K562 (cell line): ENCODE data around the gene FCAR. TPM values are rescaled to one million over a fixed set of nuclear protein-coding genes. Genes with fewer than 3 reads are reported as not detected.
A peak's percentile ranks its signal among the peaks of the same experiment; 100 is the strongest.

Source experiments
- BRF1 ChIP-seq: IDR thresholded peaks from 3 replicates; pipeline ENCODE4 v1.6.1; 2011; ENCODE audit warnings: borderline replicate concordance, mild to moderate bottlenecking; ENCODE audit not compliant: insufficient read length; ENCODE audit errors: extremely low read depth
- CHD4 ChIP-seq: fragments of 200-600 bp; sonication (generic); IDR thresholded peaks from 3 replicates; pipeline ENCODE4 v1.6.1; 2012; ENCODE audit warnings: low read depth, mild to moderate bottlenecking, mixed read lengths, low read length, inconsistent platforms; ENCODE audit not compliant: insufficient read depth, insufficient replicate concordance, poor library complexity, severe bottlenecking
- CTCF ChIP-seq, 3 experiments: IDR thresholded peaks in 2 of 3; conservative IDR thresholded peaks in 1 of 3; 2 replicates each; pipeline ENCODE4 v1.5.1; 2011 to 2012; ENCODE audit warnings: low read length in 3 of 3, mild to moderate bottlenecking in 3 of 3, control low read depth in 2 of 3, improper control_type of control experiment in 1 of 3, inconsistent platforms in 1 of 3, low read depth in 1 of 3, mixed read lengths in 1 of 3, moderate library complexity in 1 of 3; ENCODE audit not compliant: insufficient read depth in 2 of 3
- E2F1 ChIP-seq: sonication (generic); formaldehyde crosslinking; IDR thresholded peaks from 2 replicates; pipeline ENCODE4 v1.8.1; 2023; ENCODE audit warnings: mild to moderate bottlenecking, missing genetic modification reagents, moderate library complexity
- ILK ChIP-seq: fragments of 450-650 bp; IDR thresholded peaks from 2 replicates; pipeline ENCODE4 v1.6.1; 2016; ENCODE audit warnings: missing genetic modification characterization, low read depth, mild to moderate bottlenecking, missing compliant biosample characterization, moderate library complexity, borderline replicate concordance
- IRF9 ChIP-seq: fragments of 450-650 bp; IDR thresholded peaks from 2 replicates; pipeline ENCODE4 v1.6.1; 2016; ENCODE audit warnings: missing biosample characterization, missing genetic modification characterization
- MLLT1 ChIP-seq, 2 experiments: fragments of 450-650 bp; IDR thresholded peaks; 2 replicates each; pipeline ENCODE4 v1.6.1; 2016
- NCOA6 ChIP-seq: fragments of 450-650 bp; IDR thresholded peaks from 2 replicates; pipeline ENCODE4 v1.6.1; 2017; ENCODE audit warnings: mild to moderate bottlenecking
- PHB ChIP-seq: fragments of 250-450 bp; sonication (Bioruptor Pico); IDR thresholded peaks from 2 replicates; pipeline ENCODE4 v1.5.0; 2021
- PHB2 ChIP-seq: fragments of 450-650 bp; IDR thresholded peaks from 2 replicates; pipeline ENCODE4 v1.6.1; 2017; ENCODE audit warnings: low read depth
- PTRF ChIP-seq: fragments of 450-650 bp; IDR thresholded peaks from 2 replicates; pipeline ENCODE4 v1.6.1; 2016; ENCODE audit warnings: mild to moderate bottlenecking, missing genetic modification characterization, missing compliant biosample characterization
- RBBP5 ChIP-seq: fragments of 200-600 bp; sonication (generic); IDR thresholded peaks from 2 replicates; pipeline ENCODE4 v1.6.1; 2012; ENCODE audit warnings: borderline replicate concordance, mild to moderate bottlenecking, low read length, control low read depth, inconsistent platforms; ENCODE audit not compliant: insufficient read depth, poor library complexity, severe bottlenecking
- ZNF121 ChIP-seq: sonication (generic); formaldehyde crosslinking; conservative IDR thresholded peaks from 2 replicates; pipeline ENCODE4 v1.8.0; 2022; ENCODE audit warnings: missing genetic modification reagents
- ZNF124 ChIP-seq: sonication (generic); formaldehyde crosslinking; IDR thresholded peaks from 2 replicates; pipeline ENCODE4 v1.8.1; 2022; ENCODE audit warnings: missing genetic modification reagents
- ZNF224 ChIP-seq: sonication (generic); formaldehyde crosslinking; IDR thresholded peaks from 2 replicates; pipeline ENCODE4 v1.8.0; 2022; ENCODE audit warnings: mild to moderate bottlenecking, missing genetic modification reagents
- ZNF445 ChIP-seq: fragments of 250-450 bp; sonication (Bioruptor Pico); IDR thresholded peaks from 2 replicates; pipeline ENCODE4 v1.4.0; 2020; ENCODE audit warnings: low read depth, mild to moderate bottlenecking, moderate library complexity
- ZNF561 ChIP-seq: fragments of 450-650 bp; formaldehyde crosslinking; conservative IDR thresholded peaks from 2 replicates; pipeline ENCODE4 v1.4.0; 2020; ENCODE audit warnings: mild to moderate bottlenecking, moderate library complexity
- polyA plus RNA-seq, 8 experiments: library from polyadenylated mRNA; depleted of rRNA in 4 of 8; stranded (reverse) in 5 of 8; unstranded in 3 of 8; fragments of >200 nt; fragmentation: Nextera tagmentation in 2 of 8; fragmentation: Illumina TruSeq in 1 of 8; extraction: Ambion mirVana in 2 of 8; extraction: Trizol in 1 of 8; gene quantifications; 2 replicates each; pipeline versions ENCODE4 v1.2.1 to v1.2.3, GENCODE V29; 2011 to 2014; ENCODE audit warnings: inconsistent platforms in 1 of 8, missing spikeins in 1 of 8
- total RNA-seq, 7 experiments: library from RNA; depleted of rRNA in 6 of 7; stranded (reverse); fragments of >200 nt in 6 of 7; fragmentation: Illumina TruSeq in 2 of 7; extraction: Trizol in 2 of 7; gene quantifications; 2 replicates each; pipeline versions ENCODE4 v1.2.1 to v1.2.3, GENCODE V29; 2011 to 2021; ENCODE audit warnings: low replicate concordance in 1 of 7

Gene FCAR
- total and polyA plus RNA-seq, 9 of the 15 experiments (the other 6 are each of a cell fraction or from before 2014, with no cell fraction given): not detected

GRCh38 chr19:54882758-54883157, 8.7 kb downstream of the FCAR start (continued):
- peak; percentile 23 to 41 (median 31); a peak in 3 of 6 replicates for TF ChIP-seq CTCF (IDR thresholded peaks at IDR 0.05 in 2 of 3, conservative IDR thresholded peaks at IDR 0.05 in 1 of 3; ENCODE audit: insufficient read depth in 2 of 3, low read depth in 1 of 3, low read length in 3 of 3)
- TF ChIP-seq ILK (tag): no peak
- TF ChIP-seq PHB: no peak
- TF ChIP-seq MLLT1 (IDR thresholded peaks at IDR 0.05): no peak
- TF ChIP-seq PHB2: no peak
- TF ChIP-seq CHD4: no peak
- no peak for TF ChIP-seq RBBP5
- no peak for TF ChIP-seq E2F1
- no peak for TF ChIP-seq PTRF
- no peak for TF ChIP-seq ZNF224 (CRISPR knock-in tag)
- TF ChIP-seq ZNF561: no peak
- no peak for TF ChIP-seq NCOA6
- no peak for TF ChIP-seq ZNF124 (CRISPR knock-in tag)
- 0 out of 2 replicates have a peak, but pooled peaks have one; percentile 8 for TF ChIP-seq ZNF121
- TF ChIP-seq IRF9: no peak
- TF ChIP-seq ZNF445: no peak
- no peak for TF ChIP-seq BRF1
